HG03066 (cell line): ENCODE measurements around the gene MTERF4.
A peak's percentile ranks its signal among the peaks of the same experiment; 100 is the strongest.

Source experiments
- ATAC-seq: cut with Tn5 transposase; IDR thresholded peaks from one replicate; pipeline ENCODE4 v1.9.1; 2021; ENCODE audit warnings: low read depth; ENCODE audit not compliant: unreplicated experiment

Gene MTERF4

GRCh38 chr2:241102239-241102803 is at the start of gene MTERF4:
Gene MTERF4, minus strand, starts transcription at chr2:241102287. Its CDS starts 14 bp downstream, at chr2:241102273.
- peak; percentile 91 for ATAC-seq

- peak; percentile 12 for ATAC-seq
Measured at GRCh38 chr2:241150660-241151530, 48.8 kb upstream of the MTERF4 start.

- peak; percentile 64 for ATAC-seq
Measured at GRCh38 chr2:241149925-241150659, 48.0 kb upstream of the MTERF4 start, which contains the start of gene PPP1R7. Gene PPP1R7, plus strand, starts transcription at chr2:241150467. Its CDS starts 29 bp downstream, at chr2:241150496.

- ATAC-seq, result no peak
Measured at GRCh38 chr2:241149675-241149924, 47.5 kb upstream of the MTERF4 start.

GRCh38 chr2:241148891-241149674 is 47.0 kb upstream of the MTERF4 start, which contains the start of gene PASK:
Gene PASK, minus strand, starts transcription at chr2:241149472. Its CDS starts 6,440 bp downstream, at chr2:241143032.
- ATAC-seq, result peak; percentile 78

- no peak for ATAC-seq
Measured at GRCh38 chr2:241148239-241148638, 46.2 kb upstream of the MTERF4 start.

- no peak for ATAC-seq
Measured at GRCh38 chr2:241147336-241147735, 45.2 kb upstream of the MTERF4 start.

GRCh38 chr2:241146286-241146685 is 44.2 kb upstream of the MTERF4 start:
- no peak for ATAC-seq

- ATAC-seq, result no peak
Measured at GRCh38 chr2:241142593-241142992, 40.5 kb upstream of the MTERF4 start.

GRCh38 chr2:241142063-241142462 is 40.0 kb upstream of the MTERF4 start:
- no peak for ATAC-seq

- ATAC-seq, result no peak
Measured at GRCh38 chr2:241141214-241141770, 39.2 kb upstream of the MTERF4 start.

GRCh38 chr2:241140445-241140840 is 38.4 kb upstream of the MTERF4 start:
- no peak for ATAC-seq

- ATAC-seq, result no peak
Measured at GRCh38 chr2:241139531-241140444, 37.7 kb upstream of the MTERF4 start.

GRCh38 chr2:241138471-241138870 is 36.4 kb upstream of the MTERF4 start:
- no peak for ATAC-seq

- no peak for ATAC-seq
Measured at GRCh38 chr2:241137276-241138190, 35.4 kb upstream of the MTERF4 start.

- ATAC-seq, result no peak
Measured at GRCh38 chr2:241136661-241137260, 34.7 kb upstream of the MTERF4 start.

- no peak for ATAC-seq
Measured at GRCh38 chr2:241136191-241136590, 34.1 kb upstream of the MTERF4 start.

- no peak for ATAC-seq
Measured at GRCh38 chr2:241135737-241136136, 33.6 kb upstream of the MTERF4 start.
